CD4-positive, alpha-beta T cell (primary cell): ENCODE results near the gene LHFPL3. TPM values are rescaled to one million over a fixed set of nuclear protein-coding genes. Genes with fewer than 3 reads are reported as not detected.

Source experiments
- ATAC-seq: fragments of 200-7000 bp; cut with Tn5 transposase; one replicate; pipeline ENCODE4 v1.10.0; 2022; ENCODE audit warnings: mild to moderate bottlenecking; ENCODE audit not compliant: poor library complexity
- CTCF ChIA-PET: fragments of 350-600 bp; sonication (Branson Sonifier 250); formaldehyde crosslinking; loops from one replicate; lab custom pipeline; 2021; ENCODE audit warnings: antibody characterized with exemption, inconsistent platforms; lab: Charles Lee
- POLR2A ChIA-PET: fragments of 350-600 bp; sonication (Branson Sonifier 250); formaldehyde crosslinking; loops from one replicate; lab custom pipeline; 2021; ENCODE audit warnings: antibody characterized with exemption, inconsistent platforms; lab: Charles Lee
- DNase-seq, 14 experiments: peaks; one replicate each; pipeline ENCODE4 v3.0.0-alpha.2; 2013 to 2020; ENCODE audit warnings: mixed read lengths in 2 of 14
- H3K27ac ChIP-seq, 2 donors: one replicate each; pipeline versions ENCODE4 v1.5.1 to v1.7.0; 2013; ENCODE audit warnings: low read length in 2 of 2, low read depth in 1 of 2, mild to moderate bottlenecking in 1 of 2
- H3K27me3 ChIP-seq, 2 experiments: 1 replicate in 1 of 2; 2 replicates in 1 of 2; pipeline versions ENCODE4 v1.6.1 to v1.7.0; 2013; ENCODE audit warnings: low read length in 2 of 2, control low read depth in 1 of 2, mild to moderate bottlenecking in 1 of 2, moderate library complexity in 1 of 2; ENCODE audit not compliant: insufficient read depth in 2 of 2, control insufficient read depth in 1 of 2
- H3K36me3 ChIP-seq: one replicate; pipeline ENCODE4 v1.6.1; 2013; ENCODE audit warnings: low read length, control low read depth; ENCODE audit not compliant: insufficient read depth
- H3K4me1 ChIP-seq: one replicate; pipeline ENCODE4 v1.6.1; 2013; ENCODE audit warnings: low read length, control low read depth; ENCODE audit not compliant: insufficient read depth
- H3K4me3 ChIP-seq: one replicate; pipeline ENCODE4 v1.5.1; 2013; ENCODE audit warnings: mild to moderate bottlenecking, low read length, moderate library complexity
- H3K9me3 ChIP-seq, 2 experiments: 1 replicate in 1 of 2; 2 replicates in 1 of 2; pipeline versions ENCODE4 v1.6.1 to v1.7.0; 2013; ENCODE audit warnings: low read length in 2 of 2, mild to moderate bottlenecking in 2 of 2, control low read depth in 1 of 2, moderate library complexity in 1 of 2; ENCODE audit not compliant: control insufficient read depth in 1 of 2, insufficient read depth in 1 of 2
- H3K27ac Mint-ChIP-seq: one replicate; pipeline ENCODE4 v1.8.0; 2020; ENCODE audit warnings: mixed read lengths
- H3K27me3 Mint-ChIP-seq: one replicate; pipeline ENCODE4 v1.8.0; 2021; ENCODE audit warnings: mixed read lengths
- H3K36me3 Mint-ChIP-seq: one replicate; pipeline ENCODE4 v1.8.0; 2021; ENCODE audit warnings: low read depth, mixed read lengths
- H3K4me1 Mint-ChIP-seq: one replicate; pipeline ENCODE4 v1.8.0; 2021; ENCODE audit warnings: low read depth, mixed read lengths
- H3K4me3 Mint-ChIP-seq: one replicate; pipeline ENCODE4 v1.8.0; 2020; ENCODE audit warnings: mild to moderate bottlenecking, mixed read lengths
- H3K9me3 Mint-ChIP-seq: one replicate; pipeline ENCODE4 v1.8.0; 2020; ENCODE audit warnings: mixed read lengths
- CTCF ChIP-seq: fragments of 200-600 bp; IDR thresholded peaks from one replicate; pipeline ENCODE4 v1.8.0; 2022; ENCODE audit warnings: antibody characterized with exemption, mild to moderate bottlenecking
- intact Hi-C, 2 experiments: fragments of 100-400 bp; cut with DNase I in 1 of 2; cut with micrococcal nuclease in 1 of 2; formaldehyde crosslinking; loops; one replicate each; pipeline versions ENCODE4 v1.15.1 to v1.9.0; 2023 to 2025; cut with DNase I, micrococcal nuclease
- total RNA-seq, 174 experiments: library from RNA in 2 of 174; stranded (reverse) in 2 of 174; gene quantifications; one replicate each; pipeline ENCODE4 v1.2.3 and lab custom pipeline; 2021 to 2026

Gene LHFPL3
- total RNA-seq, 2 experiments from 2014 or later = not detected

- Mint-ChIP-seq H3K4me3 (no peak overlapping the region), H3K9me3 (no peaks in the 10 kb centered on the region), H3K36me3 (no peaks in the 10 kb centered on the region), H3K4me1 (no peaks in the 10 kb centered on the region), H3K27me3 (peaks cover 33% of the 10 kb centered on the region), H3K27ac (no peak overlapping the region)
- intact Hi-C loops = no loop called here
- Histone ChIP-seq H3K27ac (no peak overlapping the region), H3K9me3 (no peaks in the 10 kb centered on the region), H3K4me1 (no peaks in the 10 kb centered on the region), H3K27me3 (peaks cover 0 to 4% of the 10 kb centered on the region in 2 experiments), H3K36me3 (no peaks in the 10 kb centered on the region), H3K4me3 (no peak overlapping the region)
- TF ChIP-seq CTCF = no peak
- POLR2A ChIA-PET = no interaction called here
- no peak for ATAC-seq
- CTCF ChIA-PET = no interaction called here
- DNase-seq = no peak
Measured at GRCh38 chr7:104809906-104810305, 481.5 kb downstream of the LHFPL3 start.

GRCh38 chr7:104814126-104814525 lies 485.7 kb downstream of the LHFPL3 start:
- no peak overlapping the region for H3K4me3 Mint-ChIP-seq
- H3K9me3 Mint-ChIP-seq = no peaks in the 10 kb centered on the region
- peaks cover 25% of the 10 kb centered on the region for H3K27me3 Mint-ChIP-seq
- Histone ChIP-seq H3K9me3 (no peaks in the 10 kb centered on the region), H3K27ac (no peak overlapping the region), H3K27me3 (no peaks in the 10 kb centered on the region), H3K4me1 (no peaks in the 10 kb centered on the region), H3K4me3 (no peak overlapping the region), H3K36me3 (no peaks in the 10 kb centered on the region)
- CTCF ChIA-PET = no interaction called here
- intact Hi-C loops = no loop called here
- no peak overlapping the region for H3K27ac Mint-ChIP-seq
- POLR2A ChIA-PET = no interaction called here
- DNase-seq (no peak), ATAC-seq (no peak)
- H3K4me1 Mint-ChIP-seq = no peaks in the 10 kb centered on the region
- H3K36me3 Mint-ChIP-seq = no peaks in the 10 kb centered on the region
- no peak for TF ChIP-seq CTCF

- Mint-ChIP-seq H3K27me3 (peaks cover 21% of the 10 kb centered on the region), H3K36me3 (no peaks in the 10 kb centered on the region), H3K27ac (no peak overlapping the region), H3K9me3 (no peaks in the 10 kb centered on the region), H3K4me1 (no peaks in the 10 kb centered on the region), H3K4me3 (no peak overlapping the region)
- CTCF ChIA-PET = no interaction called here
- DNase-seq (no peak), ATAC-seq (no peak)
- no peaks in the 10 kb centered on the region for H3K27me3 ChIP-seq
- no peak overlapping the region for H3K27ac ChIP-seq
- H3K9me3 ChIP-seq = no peaks in the 10 kb centered on the region
- no peak overlapping the region for H3K4me3 ChIP-seq
- POLR2A ChIA-PET = no interaction called here
- TF ChIP-seq CTCF = no peak
- no peaks in the 10 kb centered on the region for H3K36me3 ChIP-seq
- intact Hi-C loops = no loop called here
- H3K4me1 ChIP-seq = no peaks in the 10 kb centered on the region
Measured at GRCh38 chr7:104814671-104815400, 486.4 kb downstream of the LHFPL3 start.
